DMS79 (cell line): ENCODE results near the gene KIF1B.
A peak's percentile ranks its signal among the peaks of the same experiment; 100 is the strongest.

ENCODE experiments used
- DNase-seq: peaks from one replicate; lab custom pipeline; 2025; lab: John Stamatoyannopoulos, UW

KIF1B gene

GRCh38 chr1:10209905-10210810 lies at the start of gene KIF1B:
Gene KIF1B, plus strand, starts transcription at chr1:10210570. Its CDS starts 21,759 bp downstream, at chr1:10232329.
- peak; percentile 89 for DNase-seq

GRCh38 chr1:10160907-10161490 lies 49.4 kb upstream of the KIF1B start:
- no peak for DNase-seq

GRCh38 chr1:10161541-10162290 lies 48.7 kb upstream of the KIF1B start:
- DNase-seq = no peak

GRCh38 chr1:10168912-10169514 lies 41.4 kb upstream of the KIF1B start:
- DNase-seq = no peak

- DNase-seq = no peak
These were observed 40.2 kb upstream of the KIF1B start for GRCh38 chr1:10170239-10170574.

GRCh38 chr1:10171105-10171767 lies 39.1 kb upstream of the KIF1B start:
- no peak for DNase-seq

GRCh38 chr1:10171995-10172669 lies 38.2 kb upstream of the KIF1B start:
- DNase-seq = no peak

- DNase-seq = no peak
These were observed 36.8 kb upstream of the KIF1B start for GRCh38 chr1:10173582-10173981.

GRCh38 chr1:10177876-10178275 lies 32.5 kb upstream of the KIF1B start:
- DNase-seq = no peak

- DNase-seq = no peak
These were observed 31.6 kb upstream of the KIF1B start for GRCh38 chr1:10178597-10179405.

GRCh38 chr1:10179406-10180091 lies 30.8 kb upstream of the KIF1B start:
- no peak for DNase-seq

GRCh38 chr1:10181154-10181553 lies 29.2 kb upstream of the KIF1B start:
- no peak for DNase-seq

- no peak for DNase-seq
These were observed 24.6 kb upstream of the KIF1B start for GRCh38 chr1:10185759-10186158.

- no peak for DNase-seq
These were observed 23.9 kb upstream of the KIF1B start for GRCh38 chr1:10186331-10187025.

GRCh38 chr1:10187026-10187334 lies 23.4 kb upstream of the KIF1B start:
- DNase-seq = no peak

- DNase-seq = no peak
These were observed 22.2 kb upstream of the KIF1B start for GRCh38 chr1:10188133-10188650.

- no peak for DNase-seq
These were observed 20.7 kb upstream of the KIF1B start for GRCh38 chr1:10189659-10190058.

GRCh38 chr1:10192263-10192662 lies 18.1 kb upstream of the KIF1B start:
- DNase-seq = no peak

GRCh38 chr1:10193288-10193687 lies 17.1 kb upstream of the KIF1B start:
- no peak for DNase-seq
